ENCODE results near the gene BCAS4. TPM values are rescaled to one million over a fixed set of nuclear protein-coding genes. Genes with fewer than 3 reads are reported as not detected.

Gene BCAS4
- total RNA-seq, 3 donors from 2014 or later (not counting 1 experiment from before 2014, with no cell fraction given): 7.7 to 13.5 (median 10.5) TPM

DNA sequence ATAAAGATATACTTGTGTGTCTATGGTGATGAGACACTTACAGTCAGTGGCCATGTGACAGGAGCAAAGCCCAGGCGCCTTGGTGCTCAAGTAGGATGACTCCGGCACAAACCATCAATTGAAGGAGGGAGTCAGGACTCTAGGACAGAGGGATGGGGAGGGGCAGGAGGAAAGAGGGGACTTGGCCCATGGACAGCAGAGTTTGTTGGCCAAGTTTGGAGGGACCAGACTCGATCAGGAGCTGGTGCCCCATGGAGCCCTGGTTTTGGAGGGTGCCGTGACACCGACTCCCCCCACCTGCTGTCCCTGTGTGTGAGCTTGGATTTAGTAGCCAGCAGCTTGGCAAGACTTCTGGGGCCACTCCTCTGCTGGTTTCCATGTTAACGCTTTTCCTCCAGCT, 70.3 kb downstream of the BCAS4 start:
- no peaks in the 10 kb centered on the region for H3K36me3 Mint-ChIP-seq
- no peaks in the 10 kb centered on the region for H3K9me3 Mint-ChIP-seq
- H3K4me3 ChIP-seq (ENCODE audit: low read length): no peak overlapping the region
- H3K27me3 ChIP-seq (ENCODE audit: control insufficient read depth, insufficient read depth, low read length): no peaks in the 10 kb centered on the region
- no peak overlapping the region for H3K27ac ChIP-seq (ENCODE audit: low read length)
- no peak for TF ChIP-seq CTCF (IDR thresholded peaks at IDR 0.05)
- H3K4me1 Mint-ChIP-seq: no peaks in the 10 kb centered on the region
- no peaks in the 10 kb centered on the region for H3K4me1 ChIP-seq (ENCODE audit: control insufficient read depth, insufficient read depth, low read length)
- DNase-seq (no peak), ATAC-seq (no peak)
- WGBS (ENCODE audit: insufficient coverage): 97% methylated on average over 6 of the region's 6 CpGs
- H3K27me3 Mint-ChIP-seq (ENCODE audit: low read depth in 2 of 2): no peaks in the 10 kb centered on the region
- H3K27ac Mint-ChIP-seq: no peak overlapping the region
- no peaks in the 10 kb centered on the region for H3K9me3 ChIP-seq (ENCODE audit: control insufficient read depth, insufficient read depth, low read length)
- H3K36me3 ChIP-seq (ENCODE audit: control insufficient read depth, insufficient read depth, low read length): no peaks in the 10 kb centered on the region
- no peak overlapping the region for H3K4me3 Mint-ChIP-seq
- intact Hi-C loops (cut with micrococcal nuclease): no loop called here

DNA sequence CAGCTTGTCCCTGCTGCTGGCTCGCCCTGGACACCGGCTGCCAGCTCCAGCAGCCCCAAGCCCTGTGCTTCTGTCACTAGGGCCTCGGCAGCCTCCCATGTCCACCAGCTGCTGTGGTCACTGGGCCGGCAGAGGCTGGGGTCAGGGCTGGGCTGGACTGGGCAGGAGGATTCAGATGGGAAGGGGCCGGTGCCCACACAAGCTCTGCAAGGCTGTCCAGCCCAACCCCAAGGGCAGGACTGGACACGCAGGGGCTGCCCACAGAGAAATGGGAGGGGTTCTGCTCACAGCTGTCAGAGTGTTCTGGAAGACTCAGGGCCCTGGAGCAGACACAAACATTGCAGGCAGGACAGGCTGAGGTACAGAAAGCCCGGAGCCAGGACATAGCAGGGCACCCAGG, 70.7 kb downstream of the BCAS4 start:
- intact Hi-C loops (cut with micrococcal nuclease): no loop called here
- Mint-ChIP-seq H3K27me3 (ENCODE audit: low read depth in 2 of 2) (no peaks in the 10 kb centered on the region), H3K9me3 (no peaks in the 10 kb centered on the region), H3K36me3 (no peaks in the 10 kb centered on the region), H3K4me1 (no peaks in the 10 kb centered on the region), H3K4me3 (no peak overlapping the region), H3K27ac (no peak overlapping the region)
- ATAC-seq (no peak), DNase-seq (no peak)
- Histone ChIP-seq H3K27me3 (ENCODE audit: control insufficient read depth, insufficient read depth, low read length) (no peaks in the 10 kb centered on the region), H3K27ac (ENCODE audit: low read length) (no peak overlapping the region), H3K4me3 (ENCODE audit: low read length) (no peak overlapping the region), H3K9me3 (ENCODE audit: control insufficient read depth, insufficient read depth, low read length) (no peaks in the 10 kb centered on the region), H3K36me3 (ENCODE audit: control insufficient read depth, insufficient read depth, low read length) (no peaks in the 10 kb centered on the region), H3K4me1 (ENCODE audit: control insufficient read depth, insufficient read depth, low read length) (no peaks in the 10 kb centered on the region)
- no peak for TF ChIP-seq CTCF (IDR thresholded peaks at IDR 0.05)
- 92% methylated on average over 7 of the region's 7 CpGs for WGBS (ENCODE audit: insufficient coverage)

DNA sequence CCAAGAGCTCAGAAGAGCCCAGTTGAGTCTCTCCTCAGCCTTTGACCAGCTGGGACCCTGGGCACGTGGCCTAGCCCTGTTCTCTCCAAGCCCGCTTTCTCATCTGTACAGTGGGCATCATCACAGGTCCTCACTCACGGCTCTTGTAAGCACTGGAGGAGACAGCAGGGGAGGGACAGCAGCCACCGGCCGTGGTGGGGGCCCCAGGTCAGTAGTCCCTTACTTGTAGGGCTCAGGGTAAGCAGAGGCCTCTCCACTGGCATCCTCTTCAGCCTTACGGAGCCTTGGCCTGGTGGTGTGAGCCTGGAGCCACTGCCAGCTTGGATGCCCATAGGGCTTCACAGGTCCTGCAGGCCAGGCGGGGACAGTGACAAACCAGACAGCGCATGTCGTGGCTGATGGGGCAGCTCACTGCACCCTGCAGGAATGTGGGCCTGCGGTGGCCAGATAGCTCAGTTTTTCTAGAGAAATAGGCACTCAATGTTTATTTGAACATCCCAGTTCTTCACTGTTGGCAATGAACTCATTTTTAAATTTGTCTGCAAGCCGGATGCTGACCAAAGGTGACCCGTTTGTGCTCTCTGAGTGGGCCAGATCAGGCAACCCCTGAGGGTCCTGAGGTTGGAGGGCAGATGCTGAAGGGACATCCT, 71.3 kb downstream of the BCAS4 start:
- Histone ChIP-seq H3K4me3 (ENCODE audit: low read length) (no peak overlapping the region), H3K27ac (ENCODE audit: low read length) (no peak overlapping the region), H3K9me3 (ENCODE audit: control insufficient read depth, insufficient read depth, low read length) (no peaks in the 10 kb centered on the region), H3K36me3 (ENCODE audit: control insufficient read depth, insufficient read depth, low read length) (no peaks in the 10 kb centered on the region), H3K4me1 (ENCODE audit: control insufficient read depth, insufficient read depth, low read length) (no peaks in the 10 kb centered on the region), H3K27me3 (ENCODE audit: control insufficient read depth, insufficient read depth, low read length) (no peaks in the 10 kb centered on the region)
- Mint-ChIP-seq H3K27me3 (ENCODE audit: low read depth in 2 of 2) (no peaks in the 10 kb centered on the region), H3K4me1 (no peaks in the 10 kb centered on the region), H3K9me3 (no peaks in the 10 kb centered on the region), H3K36me3 (no peaks in the 10 kb centered on the region), H3K4me3 (no peak overlapping the region), H3K27ac (no peak overlapping the region)
- no peak for TF ChIP-seq CTCF (IDR thresholded peaks at IDR 0.05)
- ATAC-seq (no peak), DNase-seq (no peak)
- WGBS (ENCODE audit: insufficient coverage): 90% methylated on average over 12 of the region's 12 CpGs
- intact Hi-C loops (cut with micrococcal nuclease): no loop called here

DNA sequence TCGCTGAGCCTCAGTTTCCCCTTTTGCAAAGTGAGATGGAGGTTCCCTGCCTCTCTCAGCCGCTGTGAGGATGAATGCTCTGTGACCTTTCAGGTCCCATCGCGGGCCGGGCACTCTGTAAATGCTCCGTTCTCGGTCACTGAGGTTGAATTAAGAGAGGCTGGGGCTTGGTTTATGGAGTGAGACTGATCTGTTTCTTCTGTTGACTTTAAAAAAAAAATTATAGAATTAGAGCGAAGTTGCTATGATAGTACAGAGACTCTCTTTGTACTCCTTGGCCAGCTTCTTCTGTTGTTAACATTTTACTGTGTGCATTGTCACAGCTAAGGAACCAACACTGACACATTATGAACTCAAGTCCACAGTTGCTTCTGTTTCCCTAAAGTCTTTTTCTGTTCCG, 72.0 kb downstream of the BCAS4 start:
- H3K27ac ChIP-seq (ENCODE audit: low read length): no peak overlapping the region
- DNase-seq (no peak), ATAC-seq (no peak)
- H3K27ac Mint-ChIP-seq: no peak overlapping the region
- peaks cover 0 to 5% of the 10 kb centered on the region in 2 donors for H3K4me1 Mint-ChIP-seq
- no peaks in the 10 kb centered on the region for H3K4me1 ChIP-seq (ENCODE audit: control insufficient read depth, insufficient read depth, low read length)
- no peaks in the 10 kb centered on the region for H3K36me3 Mint-ChIP-seq
- H3K9me3 Mint-ChIP-seq: no peaks in the 10 kb centered on the region
- no peaks in the 10 kb centered on the region for H3K9me3 ChIP-seq (ENCODE audit: control insufficient read depth, insufficient read depth, low read length)
- H3K27me3 ChIP-seq (ENCODE audit: control insufficient read depth, insufficient read depth, low read length): no peaks in the 10 kb centered on the region
- 97% methylated on average over 9 of the region's 9 CpGs for WGBS (ENCODE audit: insufficient coverage)
- no peak for TF ChIP-seq CTCF (IDR thresholded peaks at IDR 0.05)
- H3K27me3 Mint-ChIP-seq (ENCODE audit: low read depth in 2 of 2): no peaks in the 10 kb centered on the region
- no peak overlapping the region for H3K4me3 Mint-ChIP-seq
- H3K36me3 ChIP-seq (ENCODE audit: control insufficient read depth, insufficient read depth, low read length): no peaks in the 10 kb centered on the region
- intact Hi-C loops (cut with micrococcal nuclease): no loop called here
- H3K4me3 ChIP-seq (ENCODE audit: low read length): no peak overlapping the region

Measured in natural killer cell (primary cell).